Prostate gland (tissue), 2 donors: Measurements from ENCODE around the gene TPST2. TPM values are rescaled to one million over a fixed set of nuclear protein-coding genes. Genes with fewer than 3 reads are reported as not detected.

Source experiments
- DNase-seq: peaks from one replicate; pipeline ENCODE4 v3.0.0-alpha.2; 2019; ENCODE audit warnings: low spot score
- H3K27ac ChIP-seq, 2 donors: fragments of 200-600 bp; sonication (generic); 2 replicates each; pipeline ENCODE4 v1.5.1; 2017 to 2019
- H3K27me3 ChIP-seq: fragments of 200-600 bp; sonication (generic); replicated peaks from 2 replicates; pipeline ENCODE4 v1.5.1; 2019; ENCODE audit not compliant: insufficient read depth
- H3K36me3 ChIP-seq, 2 donors: fragments of 200-600 bp; sonication (generic); 1 replicate in 1 of 2; 2 replicates in 1 of 2; pipeline versions ENCODE4 v1.5.1 to v1.8.1; 2017 to 2019
- H3K4me1 ChIP-seq: fragments of 200-600 bp; sonication (generic); replicated peaks from 2 replicates; pipeline ENCODE4 v1.5.1; 2019
- H3K4me3 ChIP-seq, 2 donors: fragments of 200-600 bp; sonication (generic); 2 replicates each; pipeline ENCODE4 v1.5.1; 2017 to 2019
- H3K9me3 ChIP-seq: fragments of 200-600 bp; sonication (generic); 2 replicates; pipeline ENCODE4 v1.5.1; 2017
- CTCF ChIP-seq, 4 experiments: fragments of 200-600 bp in 2 of 4; fragments of 450-650 bp in 2 of 4; sonication (generic) in 2 of 4; IDR thresholded peaks; 1 replicate in 3 of 4; 2 replicates in 1 of 4; pipeline ENCODE4 v1.5.1; 2016 to 2019; ENCODE audit warnings: antibody characterized with exemption in 4 of 4, mild to moderate bottlenecking in 2 of 4, moderate library complexity in 2 of 4
- POLR2A ChIP-seq: fragments of 450-650 bp; IDR thresholded peaks from one replicate; pipeline ENCODE4 v1.6.1; 2016; ENCODE audit warnings: antibody characterized with exemption, mild to moderate bottlenecking
- POLR2AphosphoS5 ChIP-seq: sonication (generic); formaldehyde crosslinking; IDR thresholded peaks from one replicate; pipeline ENCODE4 v1.6.1; 2017; ENCODE audit warnings: antibody characterized with exemption
- WGBS: methylation state at CpG from one replicate; pipeline ENCODE4 v1.1.5; 2018; 5-methylcytosine and 5-hydroxymethylcytosine counted together
- intact Hi-C: fragments of 100-400 bp; cut with DNase I; formaldehyde crosslinking; loops from one replicate; pipeline ENCODE4 v1.14.2; 2022
- total RNA-seq, 2 donors: library from RNA; depleted of rRNA; stranded (reverse); fragments of >200 nt; gene quantifications; one replicate each; pipeline ENCODE4 v1.1.0, GENCODE V29; 2016

Gene TPST2
- total RNA-seq, 2 donors from 2014 or later: 49.4 to 200 TPM

- peaks cover 21% of the 10 kb centered on the region for H3K4me1 ChIP-seq
- no peaks in the 10 kb centered on the region for H3K27me3 ChIP-seq
- intact Hi-C loops: no loop called here
- peaks cover 0 to 7% of the 10 kb centered on the region in 2 donors for H3K36me3 ChIP-seq
- H3K4me3 ChIP-seq: no peak overlapping the region
- DNase-seq: no peak
- TF ChIP-seq CTCF (IDR thresholded peaks at IDR 0.05) (no peak), POLR2A (no peak), POLR2AphosphoS5 (no peak)
- no peak overlapping the region for H3K27ac ChIP-seq
- no peaks in the 10 kb centered on the region for H3K9me3 ChIP-seq
- 88% methylated on average over 5 of the region's 5 CpGs for WGBS
These were observed 103.5 kb downstream of the TPST2 start for GRCh38 chr22:26486394-26486793.

DNA sequence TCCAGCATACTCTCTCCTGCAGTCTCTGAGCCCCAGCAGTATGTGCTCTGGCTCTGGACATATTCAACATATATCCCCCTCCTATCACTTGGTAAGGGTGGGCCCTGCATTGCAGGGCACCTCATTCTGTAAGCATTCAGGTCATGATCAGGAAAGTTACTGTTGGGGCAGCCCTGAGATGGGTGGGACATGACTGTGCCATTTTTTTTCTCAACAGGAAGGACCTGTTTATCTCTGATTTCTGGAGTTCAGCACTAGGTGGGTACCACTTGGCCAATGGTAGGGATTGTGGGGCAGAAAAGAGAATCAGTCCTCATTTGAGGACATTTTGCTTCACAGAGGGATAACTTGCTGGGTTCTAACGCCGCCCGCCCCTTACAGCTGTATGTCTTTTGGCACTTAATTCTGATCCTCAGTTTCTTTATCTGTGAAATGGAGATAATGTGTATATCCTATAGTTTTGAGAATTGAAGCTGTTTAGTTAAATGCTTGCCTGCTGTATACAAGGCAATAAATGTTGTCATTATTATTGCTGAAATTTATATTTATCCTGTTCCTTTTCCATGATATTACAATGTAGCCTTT is 104.0 kb downstream of the TPST2 start:
- no peaks in the 10 kb centered on the region for H3K27me3 ChIP-seq
- WGBS: 74% methylated on average over 3 of the region's 3 CpGs
- H3K36me3 ChIP-seq: peaks cover 0 to 7% of the 10 kb centered on the region in 2 donors
- H3K27ac ChIP-seq: no peak overlapping the region
- intact Hi-C loops: no loop called here
- H3K4me3 ChIP-seq: no peak overlapping the region
- H3K9me3 ChIP-seq: no peaks in the 10 kb centered on the region
- no peak for TF ChIP-seq POLR2AphosphoS5
- no peak for TF ChIP-seq CTCF (IDR thresholded peaks at IDR 0.05)
- no peak for TF ChIP-seq POLR2A
- no peak for DNase-seq
- peaks cover 25% of the 10 kb centered on the region for H3K4me1 ChIP-seq

DNA sequence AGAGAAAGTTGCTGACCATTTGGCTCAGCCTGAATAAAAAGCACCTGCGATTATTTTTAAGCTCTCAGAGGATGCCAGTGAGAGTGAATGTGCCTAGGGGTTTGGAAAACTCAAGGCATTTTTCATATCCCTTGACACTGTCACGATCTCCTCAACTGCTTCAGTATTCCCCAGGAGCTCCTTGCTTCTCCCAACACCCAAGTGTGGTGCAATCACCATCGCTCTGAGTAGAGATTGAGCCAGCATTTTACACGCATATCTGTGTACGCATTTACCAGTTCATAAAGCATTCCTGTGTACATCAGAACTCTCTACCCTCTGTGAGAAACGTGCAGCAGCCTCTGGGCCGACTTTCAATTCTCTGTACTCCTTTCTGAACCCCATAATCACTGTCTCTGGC is 104.9 kb downstream of the TPST2 start:
- DNase-seq: no peak
- H3K27ac ChIP-seq: peak overlapping the region in 1 of 2 donors; percentile 98
- peaks cover 33% of the 10 kb centered on the region for H3K4me1 ChIP-seq
- H3K4me3 ChIP-seq: peak overlapping the region in 1 of 2 donors; percentile 100
- WGBS: 46% methylated on average over 7 of the region's 7 CpGs
- no peaks in the 10 kb centered on the region for H3K27me3 ChIP-seq
- TF ChIP-seq POLR2A: no peak
- no peak for TF ChIP-seq POLR2AphosphoS5
- TF ChIP-seq CTCF (IDR thresholded peaks at IDR 0.05): no peak
- peaks cover 0 to 7% of the 10 kb centered on the region in 2 donors for H3K36me3 ChIP-seq
- no peaks in the 10 kb centered on the region for H3K9me3 ChIP-seq
- intact Hi-C loops: no loop called here

DNA sequence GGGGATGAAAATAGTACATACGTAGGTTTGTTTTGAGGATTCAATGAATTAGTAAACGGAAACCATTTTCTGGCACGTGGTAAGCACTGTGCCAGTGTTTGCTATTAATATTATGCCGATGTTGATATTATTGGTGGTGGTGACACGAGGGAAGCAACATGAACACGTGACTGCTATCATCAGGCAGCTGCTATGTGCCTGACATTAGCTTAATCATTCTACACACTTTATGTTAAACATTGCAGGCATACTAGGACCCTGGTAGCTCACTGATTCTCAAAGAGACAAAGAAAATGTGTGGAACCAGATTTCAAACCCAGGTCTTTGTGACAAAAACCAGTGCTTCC is 105.6 kb downstream of the TPST2 start:
- no peaks in the 10 kb centered on the region for H3K9me3 ChIP-seq
- peaks cover 0 to 7% of the 10 kb centered on the region in 2 donors for H3K36me3 ChIP-seq
- 9% methylated on average over 6 of the region's 6 CpGs for WGBS
- no peaks in the 10 kb centered on the region for H3K27me3 ChIP-seq
- H3K4me3 ChIP-seq: peak overlapping the region; percentile 97 to 100
- peaks cover 40% of the 10 kb centered on the region for H3K4me1 ChIP-seq
- no peak for DNase-seq
- intact Hi-C loops: loop anchor here (5.0 kb wide), 1 partner anchor 103 kb away; no protein-coding TSS in a partner anchor
- H3K27ac ChIP-seq: peak overlapping the region; percentile 95 to 98
- TF ChIP-seq POLR2A (no peak), CTCF (IDR thresholded peaks at IDR 0.05) (no peak), POLR2AphosphoS5 (no peak)
